HepG2 (cell line): ENCODE measurements around the gene CYP2A7. TPM values are rescaled to one million over a fixed set of nuclear protein-coding genes. Genes with fewer than 3 reads are reported as not detected.

ENCODE experiments used
- GMEB2 ChIP-seq: IDR thresholded peaks from 2 replicates; pipeline ENCODE4 v1.6.1; 2016; ENCODE audit warnings: missing biosample characterization, missing genetic modification reagents, low read depth
- HOXD1 ChIP-seq: sonication (generic); formaldehyde crosslinking; IDR thresholded peaks from 2 replicates; pipeline ENCODE4 v1.5.0; 2020; ENCODE audit warnings: missing genetic modification reagents
- JARID2 ChIP-seq: sonication (generic); formaldehyde crosslinking; IDR thresholded peaks from 2 replicates; pipeline ENCODE4 v1.8.1; 2023; ENCODE audit warnings: missing genetic modification reagents, inconsistent platforms; ENCODE audit not compliant: insufficient replicate concordance
- JUND ChIP-seq: sonication (generic); formaldehyde crosslinking; IDR thresholded peaks from 2 replicates; pipeline ENCODE4 v1.8.0; 2022; ENCODE audit warnings: mild to moderate bottlenecking, missing genetic modification reagents
- MED1 ChIP-seq: sonication (generic); formaldehyde crosslinking; IDR thresholded peaks from 2 replicates; pipeline ENCODE4 v1.4.0; 2020; ENCODE audit warnings: missing genetic modification reagents
- MEF2D ChIP-seq: sonication (generic); formaldehyde crosslinking; IDR thresholded peaks from 2 replicates; pipeline ENCODE4 v1.5.1; 2020; ENCODE audit warnings: mild to moderate bottlenecking, missing genetic modification reagents
- MXD4 ChIP-seq: IDR thresholded peaks from 2 replicates; pipeline ENCODE4 v1.6.1; 2016; ENCODE audit warnings: mild to moderate bottlenecking, missing biosample characterization, missing genetic modification reagents
- MXI1 ChIP-seq: IDR thresholded peaks from 3 replicates; pipeline ENCODE4 v1.6.1; 2012; ENCODE audit warnings: low read depth, low read length, inconsistent platforms, borderline replicate concordance
- PHB2 ChIP-seq: fragments of 450-650 bp; IDR thresholded peaks from 2 replicates; pipeline ENCODE4 v1.6.1; 2018; ENCODE audit not compliant: partially characterized antibody
- PPARG ChIP-seq: conservative IDR thresholded peaks from 2 replicates; pipeline ENCODE4 v1.6.1; 2016; ENCODE audit warnings: missing biosample characterization, missing genetic modification reagents
- SSRP1 ChIP-seq: IDR thresholded peaks from 2 replicates; pipeline ENCODE4 v1.6.1; 2016; ENCODE audit warnings: control low read depth
- TAF15 ChIP-seq: fragments of 200-400 bp; formaldehyde crosslinking; IDR thresholded peaks from one replicate; pipeline ENCODE4 v1.6.1; 2018; ENCODE audit warnings: mild to moderate bottlenecking, low read depth, low read length; ENCODE audit not compliant: poor library complexity, severe bottlenecking
- ZKSCAN1 ChIP-seq: fragments of 150-350 bp; IDR thresholded peaks from 2 replicates; pipeline ENCODE4 v1.6.1; 2014; ENCODE audit warnings: low read length
- ZKSCAN8 ChIP-seq: IDR thresholded peaks from 2 replicates; pipeline ENCODE4 v1.6.1; 2016; ENCODE audit warnings: borderline replicate concordance, missing genetic modification reagents, missing compliant biosample characterization
- ZNF230 ChIP-seq: sonication (generic); formaldehyde crosslinking; IDR thresholded peaks from 2 replicates; pipeline ENCODE4 v1.4.0; 2020; ENCODE audit warnings: mild to moderate bottlenecking, missing genetic modification reagents
- ZNF329 ChIP-seq: sonication (generic); formaldehyde crosslinking; IDR thresholded peaks from 2 replicates; pipeline ENCODE4 v1.9.0; 2021; ENCODE audit warnings: low read depth, mild to moderate bottlenecking, missing genetic modification reagents
- ZNF343 ChIP-seq: sonication (generic); formaldehyde crosslinking; IDR thresholded peaks from 2 replicates; pipeline ENCODE4 v1.4.0; 2020; ENCODE audit warnings: mild to moderate bottlenecking, missing genetic modification reagents
- ZNF44 ChIP-seq: sonication (generic); formaldehyde crosslinking; IDR thresholded peaks from 2 replicates; pipeline ENCODE4 v1.5.1; 2020; ENCODE audit warnings: mild to moderate bottlenecking, missing genetic modification reagents
- ZNF597 ChIP-seq: sonication (generic); formaldehyde crosslinking; IDR thresholded peaks from 2 replicates; pipeline ENCODE4 v1.5.0; 2020; ENCODE audit warnings: missing genetic modification reagents
- ZNF709 ChIP-seq: sonication (generic); formaldehyde crosslinking; IDR thresholded peaks from 2 replicates; pipeline ENCODE4 v1.5.0; 2020; ENCODE audit warnings: mild to moderate bottlenecking, missing genetic modification reagents
- ZNF775 ChIP-seq: sonication (generic); formaldehyde crosslinking; IDR thresholded peaks from 2 replicates; pipeline ENCODE4 v1.4.0; 2020; ENCODE audit warnings: missing genetic modification reagents, mild to moderate bottlenecking, moderate library complexity, borderline replicate concordance
- ZNF790 ChIP-seq: sonication (generic); formaldehyde crosslinking; IDR thresholded peaks from 2 replicates; pipeline ENCODE4 v1.8.0; 2022; ENCODE audit warnings: missing genetic modification reagents, mild to moderate bottlenecking, borderline replicate concordance
- polyA plus RNA-seq, 8 experiments: library from polyadenylated mRNA; depleted of rRNA in 3 of 8; stranded (reverse) in 7 of 8; unstranded in 1 of 8; fragments of >200 nt; fragmentation: Illumina TruSeq in 4 of 8; extraction: Trizol in 4 of 8; gene quantifications; 2 replicates each; pipeline versions ENCODE4 v1.2.1 to v1.2.3, GENCODE V29; 2011 to 2016; ENCODE audit warnings: low read depth in 4 of 8, missing spikeins in 1 of 8, mixed read lengths in 1 of 8; ENCODE audit not compliant: insufficient read depth in 1 of 8
- total RNA-seq, 5 experiments: library from RNA; depleted of rRNA; stranded (reverse); fragments of >200 nt; fragmentation: Illumina TruSeq; extraction: Trizol; gene quantifications; 2 replicates each; pipeline ENCODE4 v1.2.3, GENCODE V29; 2016; ENCODE audit warnings: low read depth in 1 of 5
- TF ChIP-seq, protein P1 (sequence below): sonication (generic); formaldehyde crosslinking; IDR thresholded peaks from 2 replicates; pipeline ENCODE4 v1.8.1; 2023; ENCODE audit warnings: mild to moderate bottlenecking, inconsistent platforms, moderate library complexity, missing genetic modification reagents, borderline replicate concordance
- TF ChIP-seq, protein P2 (sequence below): sonication (generic); formaldehyde crosslinking; IDR thresholded peaks from 2 replicates; pipeline ENCODE4 v1.5.0; 2020; ENCODE audit warnings: missing genetic modification reagents
- TF ChIP-seq, protein P3 (sequence below): sonication (generic); IDR thresholded peaks from 2 replicates; pipeline ENCODE4 v1.6.1; 2016; ENCODE audit warnings: low read depth, borderline replicate concordance

The CYP2A7 gene
- total and polyA plus RNA-seq, 2 of the 13 experiments (the other 11 are each of a cell fraction or from before 2014, with no cell fraction given) = not detected

GRCh38 chr19:40921005-40921897, 39.2 kb upstream of the CYP2A7 start (continued):
- TF ChIP-seq, protein P1, sequence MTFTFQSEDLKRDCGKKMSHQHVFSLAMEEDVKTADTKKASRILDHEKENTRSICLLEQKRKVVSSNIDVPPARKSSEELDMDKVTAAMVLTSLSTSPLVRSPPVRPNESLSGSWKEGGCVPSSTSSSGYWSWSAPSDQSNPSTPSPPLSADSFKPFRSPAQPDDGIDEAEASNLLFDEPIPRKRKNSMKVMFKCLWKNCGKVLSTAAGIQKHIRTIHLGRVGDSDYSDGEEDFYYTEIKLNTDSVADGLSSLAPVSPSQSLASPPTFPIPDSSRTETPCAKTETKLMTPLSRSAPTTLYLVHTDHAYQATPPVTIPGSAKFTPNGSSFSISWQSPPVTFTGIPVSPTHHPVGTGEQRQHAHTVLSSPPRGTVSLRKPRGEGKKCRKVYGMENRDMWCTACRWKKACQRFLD = no peak
- peak; percentile 82 for TF ChIP-seq ZNF343 (CRISPR knock-in tag)
- peak; percentile 98 for TF ChIP-seq JUND
- TF ChIP-seq ZNF775 = 0 out of 2 replicates have a peak, but pooled peaks have one; percentile 63
- TF ChIP-seq MEF2D (CRISPR knock-in tag) = peak; percentile 91
- TF ChIP-seq MED1 (CRISPR knock-in tag) = peak; percentile 68
- peak; percentile 85; the same call in 1 of the 2 replicates for TF ChIP-seq HOXD1 (CRISPR knock-in tag)
- TF ChIP-seq MXD4 (CRISPR knock-in tag) = peak; percentile 69
- TF ChIP-seq ZNF790 (CRISPR knock-in tag) = no peak
- TF ChIP-seq ZKSCAN1 = no peak
- peak; percentile 70 for TF ChIP-seq PPARG (CRISPR knock-in tag)
- TF ChIP-seq TAF15 = no peak
- TF ChIP-seq GMEB2 (CRISPR knock-in tag) = no peak
- TF ChIP-seq ZNF597 (CRISPR knock-in tag) = no peak
- peak; percentile 27; the same call in 1 of the 2 replicates for TF ChIP-seq ZNF230 (CRISPR knock-in tag)
- peak; percentile 53; the same call in 1 of the 2 replicates for TF ChIP-seq SSRP1 (CRISPR knock-in tag)
- peak; percentile 21 for TF ChIP-seq JARID2
- TF ChIP-seq, protein P2, sequence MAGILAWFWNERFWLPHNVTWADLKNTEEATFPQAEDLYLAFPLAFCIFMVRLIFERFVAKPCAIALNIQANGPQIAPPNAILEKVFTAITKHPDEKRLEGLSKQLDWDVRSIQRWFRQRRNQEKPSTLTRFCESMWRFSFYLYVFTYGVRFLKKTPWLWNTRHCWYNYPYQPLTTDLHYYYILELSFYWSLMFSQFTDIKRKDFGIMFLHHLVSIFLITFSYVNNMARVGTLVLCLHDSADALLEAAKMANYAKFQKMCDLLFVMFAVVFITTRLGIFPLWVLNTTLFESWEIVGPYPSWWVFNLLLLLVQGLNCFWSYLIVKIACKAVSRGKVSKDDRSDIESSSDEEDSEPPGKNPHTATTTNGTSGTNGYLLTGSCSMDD = no peak
- TF ChIP-seq PHB2 = no peak
- no peak for TF ChIP-seq ZNF44 (CRISPR knock-in tag)
- no peak for TF ChIP-seq ZNF329
- TF ChIP-seq MXI1 = peak; percentile 68; the same call in 1 of the 3 replicates
- TF ChIP-seq ZKSCAN8 (CRISPR knock-in tag) = no peak
- peak; percentile 45; the same call in 1 of the 2 replicates for TF ChIP-seq ZNF709
- TF ChIP-seq, protein P3, sequence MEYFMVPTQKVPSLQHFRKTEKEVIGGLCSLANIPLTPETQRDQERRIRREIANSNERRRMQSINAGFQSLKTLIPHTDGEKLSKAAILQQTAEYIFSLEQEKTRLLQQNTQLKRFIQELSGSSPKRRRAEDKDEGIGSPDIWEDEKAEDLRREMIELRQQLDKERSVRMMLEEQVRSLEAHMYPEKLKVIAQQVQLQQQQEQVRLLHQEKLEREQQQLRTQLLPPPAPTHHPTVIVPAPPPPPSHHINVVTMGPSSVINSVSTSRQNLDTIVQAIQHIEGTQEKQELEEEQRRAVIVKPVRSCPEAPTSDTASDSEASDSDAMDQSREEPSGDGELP = peak; percentile 71; the same call in 1 of the 2 replicates
